Endothelial cell (in vitro differentiated cells): ENCODE results near the gene PSMC3IP. TPM values are rescaled to one million over a fixed set of nuclear protein-coding genes. Genes with fewer than 3 reads are reported as not detected.
"Not testable (repeated sequence)": the region's sequence is repeated elsewhere in the genome, so short reads cannot be mapped to it uniquely, and the experiment has no call there.

ENCODE experiments used
- DNase-seq: peaks from one replicate; pipeline ENCODE4 v3.0.0; 2021; ENCODE audit warnings: low spot score
- H3K27ac Mint-ChIP-seq: one replicate; pipeline ENCODE4 v1.8.0; 2021; ENCODE audit warnings: mixed read lengths, inconsistent platforms; ENCODE audit not compliant: unreplicated experiment
- H3K27me3 Mint-ChIP-seq: one replicate; pipeline ENCODE4 v1.8.0; 2021; ENCODE audit warnings: mild to moderate bottlenecking, moderate library complexity, mixed read lengths, inconsistent platforms; ENCODE audit not compliant: unreplicated experiment
- H3K36me3 Mint-ChIP-seq: one replicate; pipeline ENCODE4 v1.8.0; 2021; ENCODE audit warnings: mild to moderate bottlenecking, low read depth, mixed read lengths, inconsistent platforms; ENCODE audit not compliant: unreplicated experiment
- H3K4me1 Mint-ChIP-seq: one replicate; pipeline ENCODE4 v1.8.0; 2021; ENCODE audit warnings: mild to moderate bottlenecking, mixed read lengths, inconsistent platforms; ENCODE audit not compliant: unreplicated experiment
- H3K4me3 Mint-ChIP-seq: one replicate; pipeline ENCODE4 v1.8.0; 2021; ENCODE audit warnings: mild to moderate bottlenecking, mixed read lengths, inconsistent platforms; ENCODE audit not compliant: unreplicated experiment
- H3K9me3 Mint-ChIP-seq: one replicate; pipeline ENCODE4 v1.8.0; 2021; ENCODE audit warnings: mixed read lengths, inconsistent platforms; ENCODE audit not compliant: unreplicated experiment
- CTCF ChIP-seq: fragments of 200-600 bp; sonication (generic); IDR thresholded peaks from one replicate; pipeline ENCODE4 v1.5.0; 2021; ENCODE audit warnings: antibody characterized with exemption; ENCODE audit not compliant: unreplicated experiment
- total RNA-seq: library from RNA; stranded (reverse); fragmentation: NEBNext Ultra II Directional; extraction: Animal tissue kit (Norgen Biotek cat#: 25700); gene quantifications from one replicate; pipeline ENCODE4 v1.2.1, GENCODE V29; 2021; ENCODE audit not compliant: unreplicated experiment

Gene PSMC3IP
- total RNA-seq, 1 donor from 2014 or later = 8.0 TPM

DNA sequence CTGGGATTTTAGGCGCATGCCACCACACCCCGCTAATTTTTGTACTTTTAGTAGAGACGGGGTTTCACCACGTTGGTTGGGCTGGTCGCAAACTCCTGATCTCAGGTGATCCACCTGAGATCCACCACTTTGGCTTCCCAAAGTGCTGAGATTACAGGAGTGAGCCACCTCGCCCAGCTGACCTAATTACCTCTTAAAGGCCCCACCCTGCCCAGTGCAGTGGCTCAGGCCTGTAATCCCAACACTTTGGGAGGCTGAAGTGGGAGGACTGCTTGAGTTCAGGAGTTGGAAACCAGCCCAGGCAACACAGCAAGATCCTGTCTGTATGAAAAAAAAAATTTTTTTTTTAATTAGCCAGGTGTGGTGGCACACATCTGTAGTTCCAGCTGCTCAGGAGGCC is 18.5 kb downstream of the PSMC3IP start:
- H3K9me3 Mint-ChIP-seq = no peaks in the 10 kb centered on the region
- peak overlapping the region; percentile 55 for H3K27ac Mint-ChIP-seq
- no peak for TF ChIP-seq CTCF
- DNase-seq = no peak
- H3K4me1 Mint-ChIP-seq = peaks cover 36% of the 10 kb centered on the region
- H3K27me3 Mint-ChIP-seq = peaks cover 12% of the 10 kb centered on the region
- no peak overlapping the region for H3K4me3 Mint-ChIP-seq
- no peaks in the 10 kb centered on the region for H3K36me3 Mint-ChIP-seq

- DNase-seq = peak; percentile 57
These were observed 21.4 kb downstream of the PSMC3IP start for GRCh38 chr17:42555961-42556617.

DNA sequence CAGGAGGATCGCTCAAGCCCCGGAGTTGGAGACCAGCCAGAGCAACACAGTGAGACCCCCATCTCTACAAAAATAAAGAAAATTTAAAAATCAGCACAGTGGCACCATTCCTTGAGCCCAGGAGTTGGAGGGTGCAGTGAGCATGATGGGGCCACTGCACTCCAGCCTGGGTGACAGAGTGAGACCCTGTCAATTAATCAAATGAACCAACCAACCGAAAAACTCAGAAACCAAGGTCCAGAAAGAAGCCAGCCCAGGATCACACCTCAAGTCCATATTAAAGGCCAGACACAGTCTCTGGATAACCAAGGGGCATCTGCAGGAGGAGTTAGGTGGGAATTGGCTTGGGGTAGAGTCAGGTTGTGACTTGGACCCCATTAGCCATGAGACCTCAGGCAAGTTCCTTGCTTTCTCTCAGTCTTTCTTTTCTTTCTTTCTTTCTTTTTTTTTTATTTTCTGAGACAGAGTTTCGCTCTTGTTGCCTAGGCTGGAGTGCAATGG is 22.4 kb downstream of the PSMC3IP start:
- peak overlapping the region; percentile 92 for H3K4me3 Mint-ChIP-seq
- TF ChIP-seq CTCF = no peak
- peaks cover 14% of the 10 kb centered on the region for H3K4me1 Mint-ChIP-seq
- no peak overlapping the region for H3K27ac Mint-ChIP-seq
- H3K36me3 Mint-ChIP-seq = no peaks in the 10 kb centered on the region
- H3K27me3 Mint-ChIP-seq = peaks cover 3% of the 10 kb centered on the region
- H3K9me3 Mint-ChIP-seq = no peaks in the 10 kb centered on the region
- no peak for DNase-seq

More at GRCh38 chr17:42555961-42556617, 21.4 kb downstream of the PSMC3IP start:
- H3K36me3 Mint-ChIP-seq, H3K27ac Mint-ChIP-seq, H3K9me3 Mint-ChIP-seq, H3K27me3 Mint-ChIP-seq: not testable (repeated sequence)
- Mint-ChIP-seq H3K4me1 (peaks cover 17% of the 10 kb centered on the region), H3K4me3 (peak overlapping the region; percentile 92)
- peak; percentile 33 for TF ChIP-seq CTCF

- no peaks in the 10 kb centered on the region for H3K36me3 Mint-ChIP-seq
- peak overlapping the region; percentile 30 for H3K27ac Mint-ChIP-seq
- no peak for TF ChIP-seq CTCF
- H3K4me3 Mint-ChIP-seq = peak overlapping the region; percentile 92
- H3K9me3 Mint-ChIP-seq = no peaks in the 10 kb centered on the region
- peaks cover 14% of the 10 kb centered on the region for H3K4me1 Mint-ChIP-seq
- peak; percentile 89 for DNase-seq
- H3K27me3 Mint-ChIP-seq = peaks cover 3% of the 10 kb centered on the region
These were observed 23.0 kb downstream of the PSMC3IP start for GRCh38 chr17:42554250-42555121.
